Mesothelial cell of epicardium (in vitro differentiated cells): ENCODE measurements around the gene KIF3B. TPM values are rescaled to one million over a fixed set of nuclear protein-coding genes. Genes with fewer than 3 reads are reported as not detected.

Source experiments
- DNase-seq, 2 experiments: peaks; one replicate each; pipeline ENCODE4 v3.0.0; 2021; ENCODE audit warnings: low spot score in 2 of 2; ENCODE audit not compliant: unreplicated experiment in 2 of 2
- H3K27ac Mint-ChIP-seq: 2 replicates; pipeline ENCODE4 v1.8.0; 2021; ENCODE audit warnings: mixed read lengths
- H3K27me3 Mint-ChIP-seq: 2 replicates; pipeline ENCODE4 v1.8.0; 2021; ENCODE audit warnings: low read depth, mixed read lengths
- H3K36me3 Mint-ChIP-seq: 2 replicates; pipeline ENCODE4 v1.8.0; 2021; ENCODE audit warnings: mixed read lengths
- H3K4me1 Mint-ChIP-seq: 2 replicates; pipeline ENCODE4 v1.8.0; 2021; ENCODE audit warnings: mixed read lengths
- H3K4me3 Mint-ChIP-seq: 2 replicates; pipeline ENCODE4 v1.8.0; 2021; ENCODE audit warnings: mild to moderate bottlenecking, moderate library complexity, mixed read lengths
- H3K9me3 Mint-ChIP-seq: 2 replicates; pipeline ENCODE4 v1.8.0; 2021; ENCODE audit warnings: mixed read lengths
- CTCF ChIP-seq: fragments of 200-600 bp; sonication (generic); IDR thresholded peaks from one replicate; pipeline ENCODE4 v1.5.0; 2021; ENCODE audit warnings: antibody characterized with exemption; ENCODE audit not compliant: unreplicated experiment
- total RNA-seq: library from RNA; stranded (reverse); gene quantifications from 3 replicates; pipeline ENCODE4 v1.2.1, GENCODE V29; 2021

KIF3B gene
- total RNA-seq, 1 donor from 2014 or later, result 21.1 TPM

- Mint-ChIP-seq H3K36me3 (peaks cover 12% of the 10 kb centered on the region), H3K9me3 (no peaks in the 10 kb centered on the region), H3K27ac (peak overlapping the region; percentile 45), H3K4me3 (no peak overlapping the region), H3K4me1 (peaks cover 10% of the 10 kb centered on the region), H3K27me3 (no peaks in the 10 kb centered on the region)
- TF ChIP-seq CTCF, result no peak
- no peak for DNase-seq
These were observed 48.5 kb downstream of the KIF3B start for GRCh38 chr20:32325706-32326503.

- TF ChIP-seq CTCF, result no peak
- Mint-ChIP-seq H3K9me3 (no peaks in the 10 kb centered on the region), H3K4me1 (peaks cover 10% of the 10 kb centered on the region), H3K36me3 (peaks cover 9% of the 10 kb centered on the region), H3K27me3 (no peaks in the 10 kb centered on the region), H3K27ac (peak overlapping the region; percentile 45), H3K4me3 (no peak overlapping the region)
- DNase-seq, result no peak
These were observed 49.0 kb downstream of the KIF3B start for GRCh38 chr20:32326504-32326845.

GRCh38 chr20:32327087-32327681, 49.7 kb downstream of the KIF3B start:
- H3K27ac Mint-ChIP-seq, result peak overlapping the region; percentile 36
- no peak for DNase-seq
- peaks cover 8% of the 10 kb centered on the region for H3K36me3 Mint-ChIP-seq
- TF ChIP-seq CTCF, result no peak
- H3K27me3 Mint-ChIP-seq, result no peaks in the 10 kb centered on the region
- H3K4me3 Mint-ChIP-seq, result no peak overlapping the region
- no peaks in the 10 kb centered on the region for H3K9me3 Mint-ChIP-seq
- H3K4me1 Mint-ChIP-seq, result peaks cover 10% of the 10 kb centered on the region

GRCh38 chr20:32329817-32330554, 52.5 kb downstream of the KIF3B start:
- DNase-seq, result no peak
- Mint-ChIP-seq H3K36me3 (peaks cover 14% of the 10 kb centered on the region), H3K9me3 (no peaks in the 10 kb centered on the region), H3K4me1 (peaks cover 10% of the 10 kb centered on the region), H3K27me3 (no peaks in the 10 kb centered on the region), H3K4me3 (no peak overlapping the region), H3K27ac (no peak overlapping the region)
- TF ChIP-seq CTCF, result no peak

GRCh38 chr20:32330555-32330897, 53.1 kb downstream of the KIF3B start:
- Mint-ChIP-seq H3K27me3 (no peaks in the 10 kb centered on the region), H3K4me1 (peaks cover 10% of the 10 kb centered on the region), H3K27ac (no peak overlapping the region), H3K4me3 (no peak overlapping the region), H3K36me3 (peaks cover 15% of the 10 kb centered on the region), H3K9me3 (no peaks in the 10 kb centered on the region)
- no peak for TF ChIP-seq CTCF
- no peak for DNase-seq
